Middle frontal gyrus (tissue), 1 donor: Measurements from ENCODE around the gene IGFLR1.

Experiments used
- DNase-seq: peaks from one replicate; pipeline ENCODE4 v3.0.0-alpha.2; 2015; ENCODE audit warnings: low spot score; ENCODE audit errors: extremely low spot score

IGFLR1 gene, protein sequence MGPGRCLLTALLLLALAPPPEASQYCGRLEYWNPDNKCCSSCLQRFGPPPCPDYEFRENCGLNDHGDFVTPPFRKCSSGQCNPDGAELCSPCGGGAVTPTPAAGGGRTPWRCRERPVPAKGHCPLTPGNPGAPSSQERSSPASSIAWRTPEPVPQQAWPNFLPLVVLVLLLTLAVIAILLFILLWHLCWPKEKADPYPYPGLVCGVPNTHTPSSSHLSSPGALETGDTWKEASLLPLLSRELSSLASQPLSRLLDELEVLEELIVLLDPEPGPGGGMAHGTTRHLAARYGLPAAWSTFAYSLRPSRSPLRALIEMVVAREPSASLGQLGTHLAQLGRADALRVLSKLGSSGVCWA

DNA sequence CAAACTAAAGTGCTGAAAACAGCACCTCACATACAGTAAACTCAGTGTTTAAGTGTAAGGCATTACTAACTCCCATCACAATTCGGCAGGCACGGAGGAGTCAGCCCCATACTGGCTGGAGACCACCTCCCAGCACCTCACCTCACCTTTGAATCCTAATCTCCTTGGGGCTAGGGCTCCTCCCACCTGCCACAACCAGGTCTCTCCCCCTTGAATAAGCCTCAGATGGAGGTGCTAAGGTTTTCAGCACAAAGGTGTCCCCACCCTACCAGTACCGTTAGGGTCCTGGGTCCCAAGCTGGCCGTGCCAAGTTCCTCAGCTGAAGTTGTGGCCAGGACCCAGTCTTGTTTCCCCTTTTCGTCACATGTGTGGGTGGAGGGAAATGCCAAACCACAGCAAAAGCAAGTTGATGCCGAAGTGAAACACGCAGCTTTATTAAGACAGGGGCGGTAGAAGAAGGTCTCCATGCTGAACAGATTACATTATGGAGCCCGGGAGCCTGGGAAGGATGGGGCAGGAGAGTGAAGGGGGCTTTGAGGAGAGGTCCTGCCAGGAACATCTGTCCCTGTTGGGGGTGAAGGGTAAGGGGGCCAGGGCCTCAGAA is at the start of gene IGFLR1:
Gene IGFLR1 (minus strand): TSS at position 332 of the 604 bp plus-strand sequence. CDS start 1,272 bp downstream, outside the sequence.
- no peak for DNase-seq

GRCh38 chr19:35791814-35792279 is 49.6 kb upstream of the IGFLR1 start:
- DNase-seq, result no peak

DNA sequence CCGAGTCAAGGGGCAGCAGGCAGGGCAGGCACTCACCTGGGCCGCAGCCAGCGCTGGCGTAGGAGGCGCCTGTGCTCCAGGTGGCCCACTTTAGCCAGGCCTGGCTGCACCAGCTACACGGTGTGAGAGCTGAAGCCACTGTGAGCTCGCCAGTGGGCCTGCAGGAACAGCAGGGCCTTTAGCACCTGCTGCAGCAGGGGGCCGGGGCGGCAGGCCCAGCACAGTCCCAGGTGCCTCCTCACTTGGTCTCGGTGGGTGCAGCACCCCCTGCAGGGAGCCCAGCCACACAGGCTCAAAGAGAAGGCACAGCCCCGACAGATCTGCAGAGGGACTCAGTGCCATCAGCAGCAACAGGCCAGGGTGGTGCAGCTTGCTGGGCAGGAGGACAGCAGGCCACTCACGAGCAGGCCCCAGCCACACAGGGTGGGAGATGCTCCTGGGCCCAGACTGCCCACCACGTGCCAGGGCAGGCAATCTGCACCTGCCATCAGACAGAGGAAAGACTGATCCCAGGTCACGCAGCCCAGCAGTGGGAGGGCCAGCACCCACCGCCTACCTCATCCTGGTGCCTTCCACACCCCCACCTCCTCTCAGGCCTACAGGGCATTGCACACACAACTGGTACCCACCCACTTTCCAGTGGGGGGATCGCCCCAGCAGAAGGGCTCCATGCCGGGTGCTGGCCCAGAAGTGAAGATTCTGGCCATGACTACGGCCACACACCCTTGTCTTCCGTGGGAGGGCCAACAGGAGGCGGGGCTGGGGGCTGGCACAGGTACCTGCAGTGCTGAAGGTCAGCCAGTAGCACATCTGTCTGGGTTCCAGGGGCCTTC is 48.9 kb upstream of the IGFLR1 start:
- no peak for DNase-seq

DNA sequence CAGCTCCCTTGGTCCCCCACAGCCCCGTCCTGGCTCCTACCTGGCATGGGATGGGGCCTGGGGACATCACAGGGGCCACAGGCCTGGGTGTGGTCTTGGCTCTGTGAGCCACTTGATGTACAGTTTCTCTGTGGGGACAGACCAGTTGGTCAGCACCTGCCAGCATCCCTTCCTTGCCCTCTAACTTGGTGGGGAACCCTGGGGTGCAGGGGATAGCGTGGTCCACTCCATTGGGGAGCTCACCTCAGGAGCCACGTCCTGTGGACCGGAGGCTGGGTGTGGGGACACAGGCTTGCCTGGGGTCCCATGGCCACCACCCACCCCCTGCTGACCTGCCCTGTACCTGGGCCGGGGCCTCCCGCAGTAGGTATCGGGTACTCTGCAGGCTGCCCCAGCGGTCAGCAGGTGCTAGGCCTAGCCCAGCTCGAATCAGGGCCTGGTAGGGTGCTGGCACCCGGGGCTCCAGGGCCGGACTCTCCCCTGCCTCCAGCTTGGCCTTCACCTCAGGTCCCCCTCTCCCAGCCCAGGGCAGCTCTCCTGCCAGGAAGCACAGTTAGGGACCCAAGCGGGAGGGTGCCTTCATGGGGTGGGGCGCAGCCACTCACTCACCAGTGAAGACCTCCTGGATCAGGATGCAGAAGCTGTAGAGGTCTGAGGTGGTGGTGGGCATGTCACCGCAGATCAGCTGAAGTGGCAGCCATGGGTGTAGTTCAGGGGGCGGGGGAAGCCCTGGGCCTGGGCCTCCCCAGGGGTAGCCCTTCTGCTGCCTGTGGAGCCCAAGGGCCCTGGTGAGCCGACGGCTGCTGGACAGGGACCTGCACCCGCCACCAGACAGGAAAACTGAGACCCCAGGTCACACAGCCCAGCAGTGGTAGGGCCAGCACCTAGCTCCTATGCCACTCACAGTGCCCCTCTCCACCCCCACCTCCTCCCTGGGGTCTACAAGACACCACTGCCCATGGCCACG is 48.0 kb upstream of the IGFLR1 start:
- DNase-seq, result no peak

DNA sequence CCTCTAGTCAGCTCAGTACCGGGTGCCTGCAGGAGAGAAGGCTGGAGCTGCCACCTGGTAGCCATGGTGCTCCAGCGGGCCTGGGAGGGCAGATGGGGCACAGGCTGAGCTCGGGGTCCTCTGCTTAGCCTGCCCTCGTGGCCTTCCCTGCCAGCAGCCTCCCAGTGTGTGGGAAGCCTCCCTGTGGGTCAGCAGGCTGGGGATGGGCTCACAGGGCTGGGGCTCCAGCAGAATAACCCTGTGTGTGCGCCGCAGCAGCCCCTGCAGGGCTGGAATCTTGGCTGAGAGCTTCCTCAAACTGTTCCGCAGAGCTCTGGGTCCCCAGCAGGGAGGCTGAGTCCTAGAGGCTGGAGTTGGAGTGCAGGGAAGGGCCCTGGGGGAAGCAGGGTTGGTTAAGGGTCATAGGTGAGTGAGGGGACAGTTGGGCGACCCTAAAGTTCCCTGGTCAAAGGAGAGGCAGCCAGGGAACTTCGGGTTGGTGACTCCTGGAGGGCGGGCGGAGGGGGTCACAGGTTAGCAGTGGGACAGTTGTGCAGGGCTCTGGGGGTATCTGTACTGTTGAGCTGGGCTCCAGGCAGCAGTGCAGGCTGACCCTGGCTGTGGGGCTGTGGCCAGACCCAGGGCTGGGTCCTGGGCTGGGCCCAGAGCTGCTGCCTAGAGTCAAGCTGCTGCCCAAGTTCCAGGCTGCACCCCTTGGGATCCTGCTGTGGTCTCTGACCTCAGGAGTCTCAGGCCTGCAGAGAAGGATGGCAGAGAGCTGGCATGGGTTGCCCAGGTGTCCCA is 47.1 kb upstream of the IGFLR1 start:
- DNase-seq, result no peak

GRCh38 chr19:35788205-35788960 is 46.1 kb upstream of the IGFLR1 start:
- DNase-seq, result no peak

DNA sequence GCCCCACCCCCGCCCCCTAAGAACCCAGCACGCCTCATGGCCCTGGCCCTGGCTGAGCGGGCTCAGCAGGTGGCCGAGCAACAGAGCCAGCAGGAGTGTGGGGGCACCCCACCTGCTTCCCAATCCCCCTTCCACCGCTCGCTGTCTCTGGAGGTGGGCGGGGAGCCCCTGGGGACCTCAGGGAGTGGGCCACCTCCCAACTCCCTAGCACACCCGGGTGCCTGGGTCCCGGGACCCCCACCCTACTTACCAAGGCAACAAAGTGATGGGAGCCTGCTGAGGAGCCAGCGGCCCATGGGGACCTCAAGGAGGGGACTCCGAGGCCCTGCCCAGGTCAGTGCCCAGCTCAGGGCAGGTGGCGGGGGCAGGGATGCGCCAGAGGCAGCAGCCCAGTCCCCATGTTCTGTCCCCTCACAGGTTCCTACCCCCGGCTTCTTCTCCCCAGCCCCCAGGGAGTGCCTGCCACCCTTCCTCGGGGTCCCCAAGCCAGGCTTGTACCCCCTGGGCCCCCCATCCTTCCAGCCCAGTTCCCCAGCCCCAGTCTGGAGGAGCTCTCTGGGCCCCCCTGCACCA is 45.1 kb upstream of the IGFLR1 start:
- no peak for DNase-seq

GRCh38 chr19:35786299-35787160 is 44.3 kb upstream of the IGFLR1 start:
- DNase-seq, result no peak

DNA sequence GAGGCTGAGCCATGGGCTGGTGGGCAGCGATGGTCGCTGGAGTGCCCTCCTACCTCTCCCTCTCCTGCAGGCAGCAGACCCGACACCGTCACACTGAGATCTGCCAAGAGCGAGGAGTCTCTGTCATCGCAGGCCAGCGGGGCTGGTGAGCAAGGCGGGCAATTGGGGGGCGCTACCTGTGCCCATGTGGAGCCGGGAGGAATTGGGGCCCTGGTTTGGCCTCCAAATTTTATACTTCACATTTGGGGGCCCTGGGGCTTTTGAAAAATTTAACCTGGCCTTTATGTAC is 43.0 kb upstream of the IGFLR1 start:
- DNase-seq, result no peak

DNA sequence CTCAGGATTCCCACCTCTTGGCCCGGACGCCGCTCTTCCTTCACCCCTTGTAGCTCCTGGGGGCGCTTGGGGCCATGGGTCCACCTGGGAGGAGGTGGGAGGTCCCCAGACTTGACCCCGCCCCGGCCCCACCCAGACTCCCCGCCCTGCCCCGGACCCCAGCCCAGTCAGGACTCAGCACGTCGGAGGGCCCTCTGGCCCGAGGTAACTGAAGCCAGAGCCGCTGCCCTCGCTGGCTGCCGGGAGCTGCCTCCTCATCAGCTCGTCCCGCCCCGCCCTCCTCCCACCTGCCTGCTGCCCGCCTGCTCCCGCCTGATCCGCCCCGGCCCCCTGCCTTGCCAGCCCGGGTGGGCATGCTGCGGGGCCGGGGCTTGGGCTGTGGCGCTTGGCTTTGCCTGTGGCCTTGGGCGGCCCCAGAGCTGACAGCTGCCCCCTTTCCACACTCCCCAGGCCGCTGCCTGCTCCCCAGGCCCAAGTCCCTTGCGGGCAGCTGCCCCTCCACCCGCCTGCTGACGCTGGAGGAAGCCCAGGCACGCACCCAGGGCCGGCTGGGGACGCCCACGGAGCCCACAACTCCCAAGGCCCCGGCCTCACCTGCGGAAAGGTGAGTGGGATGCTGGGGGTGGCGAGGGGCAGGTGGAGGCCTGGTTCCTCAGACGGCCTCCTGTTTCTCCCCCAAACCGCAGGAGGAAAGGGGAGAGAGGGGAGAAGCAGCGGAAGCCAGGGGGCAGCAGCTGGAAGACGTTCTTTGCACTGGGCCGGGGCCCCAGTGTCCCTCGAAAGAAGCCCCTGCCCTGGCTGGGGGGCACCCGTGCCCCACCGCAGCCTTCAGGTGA is 42.5 kb upstream of the IGFLR1 start:
- no peak for DNase-seq

DNA sequence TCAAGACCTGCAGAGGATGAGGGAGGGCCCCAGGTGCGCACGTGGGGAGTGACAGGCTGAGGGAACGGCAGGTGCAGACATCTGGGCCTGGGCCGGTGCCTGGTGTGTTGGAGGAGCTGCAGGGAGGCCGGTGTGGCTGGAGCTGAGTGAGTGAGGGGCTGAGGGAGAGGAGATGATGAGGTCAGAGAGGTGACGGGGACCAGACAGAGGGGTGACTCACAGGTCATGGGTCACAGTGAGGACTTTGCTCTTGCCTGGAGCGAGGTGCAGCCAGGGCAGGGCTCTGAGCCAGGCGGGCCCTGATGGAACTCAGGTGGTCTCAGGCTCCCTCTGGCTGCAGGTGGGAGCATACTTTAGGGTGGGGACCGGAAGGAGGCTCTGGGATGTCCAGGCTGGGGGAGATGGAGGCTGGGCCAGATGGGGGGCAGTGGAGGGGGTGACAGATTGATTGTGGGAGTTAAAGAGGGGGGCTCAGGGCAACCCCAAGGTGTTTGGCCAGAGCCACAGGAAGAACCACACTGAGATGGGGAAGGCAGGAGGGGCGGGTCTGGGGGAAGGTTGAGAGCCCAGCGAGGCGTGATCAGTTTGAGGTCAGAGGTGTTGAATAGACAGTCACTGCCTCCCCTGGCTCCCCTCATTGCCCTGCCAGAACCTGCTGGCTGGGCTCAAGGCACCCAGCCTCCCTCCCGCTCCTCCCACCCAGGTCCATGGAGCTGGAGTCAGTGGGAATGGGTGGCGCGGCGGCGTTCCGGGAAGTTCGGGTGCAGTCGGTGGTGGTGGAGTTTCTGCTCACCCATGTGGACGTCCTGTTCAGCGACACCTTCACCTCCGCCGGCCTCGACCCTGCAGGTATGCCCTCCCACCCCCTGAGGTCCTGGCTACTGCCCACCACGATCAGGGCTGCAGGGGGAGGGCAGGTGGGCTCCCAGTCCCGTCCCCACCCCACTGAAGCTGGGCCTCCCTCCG is 41.5 kb upstream of the IGFLR1 start:
- no peak for DNase-seq

GRCh38 chr19:35782589-35782988 is 40.3 kb upstream of the IGFLR1 start:
- DNase-seq, result no peak

GRCh38 chr19:35781650-35782049 is 39.4 kb upstream of the IGFLR1 start:
- no peak for DNase-seq

DNA sequence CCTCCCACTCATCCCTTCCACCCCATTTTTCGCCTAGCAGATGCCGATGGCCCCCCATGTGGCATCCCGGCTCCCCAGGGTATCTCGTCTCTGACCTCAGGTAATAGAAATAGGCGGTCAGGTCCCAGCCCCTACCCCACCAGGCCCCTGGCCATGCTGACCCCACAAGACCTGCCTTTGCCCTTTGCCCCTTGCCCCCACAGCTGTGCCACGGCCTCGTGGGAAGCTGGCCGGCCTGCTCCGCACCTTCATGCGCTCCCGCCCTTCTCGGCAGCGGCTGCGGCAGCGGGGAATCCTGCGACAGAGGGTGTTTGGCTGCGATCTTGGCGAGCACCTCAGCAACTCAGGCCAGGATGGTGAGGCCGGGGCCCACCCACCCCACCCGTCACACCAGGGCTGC is 38.5 kb upstream of the IGFLR1 start:
- DNase-seq, result no peak

- no peak for DNase-seq
These were observed 37.8 kb upstream of the IGFLR1 start for GRCh38 chr19:35780058-35780457.

GRCh38 chr19:35779033-35779432 is 36.8 kb upstream of the IGFLR1 start:
- DNase-seq, result no peak
